Fibroblast of gingiva (primary cell): ENCODE results near the gene CATSPERZ.
A peak's percentile ranks its signal among the peaks of the same experiment; 100 is the strongest.
"Not testable (repeated sequence)": the region's sequence is repeated elsewhere in the genome, so short reads cannot be mapped to it uniquely, and the experiment has no call there.

Experiments
- DNase-seq: peaks from one replicate; pipeline ENCODE4 v3.0.0-alpha.2; 2011; ENCODE audit warnings: low read depth

Gene CATSPERZ

DNA sequence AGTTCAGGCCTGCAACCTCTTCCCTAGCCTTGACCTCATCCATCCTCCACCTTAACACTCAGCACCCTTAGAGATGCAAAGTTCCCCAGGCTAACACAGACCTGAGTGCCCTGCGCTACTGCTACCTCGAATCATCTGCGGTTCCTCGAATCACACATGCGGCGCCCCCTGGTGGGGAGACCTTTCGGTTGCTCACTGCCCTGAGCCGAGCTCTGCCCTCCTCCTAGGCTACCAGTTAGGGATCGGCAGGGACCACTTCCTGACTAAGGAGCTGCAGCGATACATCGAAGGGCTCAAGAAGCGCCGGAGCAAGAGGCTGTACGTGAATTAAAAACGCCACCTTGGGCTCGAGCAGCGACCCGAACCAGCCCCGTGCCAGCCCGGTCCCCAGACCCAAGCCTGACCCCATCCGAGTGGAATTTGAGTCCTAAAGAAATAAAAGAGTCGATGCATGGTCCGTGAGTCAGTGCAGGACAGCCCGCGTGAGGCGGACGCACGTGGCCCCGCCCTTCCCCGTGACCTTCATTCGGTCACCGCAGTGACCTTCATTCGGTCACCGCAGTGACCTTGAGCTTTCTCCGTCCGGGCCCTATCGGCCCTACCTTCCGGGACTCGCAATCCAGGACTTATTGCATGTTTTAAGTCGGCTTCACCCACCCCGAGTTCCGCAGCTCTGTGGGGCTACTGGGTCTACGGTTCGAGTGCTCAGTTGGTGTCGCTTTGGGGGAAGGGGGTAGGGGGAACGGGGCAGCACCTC lies 4.3 kb downstream of the CATSPERZ start:
- peak; percentile 82 for DNase-seq

DNA sequence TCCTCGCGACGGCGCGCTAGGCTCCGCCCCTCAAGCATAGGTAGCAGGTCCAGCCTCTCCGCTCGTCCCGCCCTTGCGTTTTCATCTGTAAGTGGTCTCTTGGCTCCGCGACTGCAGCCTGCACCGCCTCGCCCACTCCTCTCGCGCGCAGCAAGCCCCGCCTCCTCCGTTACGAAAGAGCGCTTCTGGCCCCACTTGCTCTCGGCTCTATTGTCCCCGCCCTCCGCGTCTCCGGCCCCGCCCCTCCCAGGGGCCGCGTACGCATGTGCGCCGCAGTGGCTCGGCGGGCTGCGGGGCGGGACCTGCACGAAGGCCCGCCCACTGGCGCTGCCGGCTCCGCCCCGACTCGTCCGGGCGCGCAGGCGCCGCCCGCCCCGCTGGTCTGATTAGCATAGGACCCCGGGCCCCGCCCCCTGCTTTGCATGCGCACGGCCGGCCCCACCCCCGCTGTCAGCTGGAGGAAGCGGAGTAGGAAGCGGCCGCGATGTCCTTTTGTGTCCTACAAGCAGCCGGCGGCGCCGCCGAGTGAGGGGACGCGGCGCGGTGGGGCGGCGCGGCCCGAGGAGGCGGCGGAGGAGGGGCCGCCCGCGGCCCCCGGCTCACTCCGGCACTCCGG lies 5.0 kb downstream of the CATSPERZ start, which contains the start of gene ESRRA:
Gene ESRRA (plus strand): TSS at position 450 of the 616 bp plus-strand sequence. CDS start 1,656 bp downstream, outside the sequence.
- DNase-seq: peak; percentile 96

DNA sequence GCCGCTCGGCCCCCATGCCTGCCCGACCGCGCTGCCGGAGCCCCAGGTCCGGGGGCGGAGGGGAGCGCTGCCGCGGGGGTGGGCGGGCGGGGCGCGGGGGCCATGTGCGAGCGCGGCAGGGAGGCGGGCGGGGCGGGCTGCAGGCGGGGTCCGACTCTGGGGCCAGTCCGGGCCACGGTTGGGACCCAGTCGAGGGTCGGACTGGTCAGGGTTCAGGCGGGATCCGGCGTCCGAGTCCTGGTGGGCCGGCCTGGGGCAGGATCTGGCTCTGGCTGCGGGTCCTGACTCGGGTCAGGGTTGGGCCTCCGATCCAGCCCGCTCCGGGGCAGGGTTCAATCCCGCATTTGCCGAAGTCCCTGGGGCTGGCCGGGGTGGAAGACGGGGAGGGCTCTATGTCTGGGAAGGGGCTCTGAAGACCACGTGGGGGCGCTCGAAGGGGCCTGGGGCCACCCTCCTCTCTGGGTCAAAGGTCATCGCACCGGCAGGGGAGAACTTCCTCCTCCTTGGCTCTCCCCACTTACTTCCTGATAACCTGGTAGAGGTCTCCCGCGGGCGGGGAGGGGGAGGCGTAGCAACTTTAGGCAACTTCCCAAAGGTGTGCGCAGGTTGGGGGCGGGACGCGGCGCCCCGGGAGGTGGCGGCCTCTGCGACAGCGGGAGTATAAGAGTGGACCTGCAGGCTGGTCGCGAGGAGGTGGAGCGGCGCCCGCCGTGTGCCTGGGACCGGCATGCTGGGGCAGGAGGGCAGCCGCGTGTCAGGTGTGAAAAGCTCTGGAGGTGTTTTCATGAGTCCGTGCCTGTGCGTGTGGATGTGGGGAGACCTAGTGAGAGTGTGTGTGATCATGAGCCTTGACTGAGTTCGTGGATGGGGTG lies 5.8 kb downstream of the CATSPERZ start:
- DNase-seq: no peak

DNA sequence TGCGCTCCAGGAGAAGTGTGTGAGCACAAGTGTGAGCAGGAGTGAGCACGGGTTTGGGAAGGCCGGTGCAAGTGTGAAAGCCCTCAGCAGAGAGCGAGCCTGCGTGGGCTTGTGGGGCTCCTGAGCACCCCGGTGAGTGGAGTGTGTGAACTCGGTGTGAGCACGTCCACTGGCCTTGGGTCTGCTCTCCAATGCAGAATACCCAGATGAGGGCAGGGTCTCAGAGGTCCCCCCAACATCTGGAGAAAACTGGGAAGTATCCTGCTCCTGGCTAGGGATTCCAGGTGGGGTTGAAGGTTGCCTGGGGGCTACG lies 6.4 kb downstream of the CATSPERZ start:
- no peak for DNase-seq

DNA sequence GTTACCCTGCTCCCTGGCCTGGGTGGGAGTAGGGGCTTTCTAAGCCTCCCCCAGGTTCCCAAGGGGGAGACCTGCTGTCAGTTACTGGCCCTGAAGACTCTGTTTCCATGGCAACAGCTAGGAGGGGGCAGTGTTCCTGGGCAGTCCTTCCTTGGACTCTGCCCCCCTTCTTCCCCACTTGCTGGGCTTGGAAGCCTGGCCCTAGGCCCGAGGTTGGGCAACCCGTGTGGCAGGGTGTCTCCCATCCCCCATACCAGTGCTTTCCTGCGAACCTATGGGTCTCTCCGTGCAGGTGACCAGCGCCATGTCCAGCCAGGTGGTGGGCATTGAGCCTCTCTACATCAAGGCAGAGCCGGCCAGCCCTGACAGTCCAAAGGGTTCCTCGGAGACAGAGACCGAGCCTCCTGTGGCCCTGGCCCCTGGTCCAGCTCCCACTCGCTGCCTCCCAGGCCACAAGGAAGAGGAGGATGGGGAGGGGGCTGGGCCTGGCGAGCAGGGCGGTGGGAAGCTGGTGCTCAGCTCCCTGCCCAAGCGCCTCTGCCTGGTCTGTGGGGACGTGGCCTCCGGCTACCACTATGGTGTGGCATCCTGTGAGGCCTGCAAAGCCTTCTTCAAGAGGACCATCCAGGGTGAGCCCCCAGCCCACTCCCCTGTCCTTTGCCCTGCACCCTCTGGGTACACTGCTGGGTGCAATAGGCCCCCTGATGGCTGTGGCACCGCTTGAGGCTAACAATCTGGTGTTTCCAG lies 6.9 kb downstream of the CATSPERZ start:
- peak; percentile 59 for DNase-seq

DNA sequence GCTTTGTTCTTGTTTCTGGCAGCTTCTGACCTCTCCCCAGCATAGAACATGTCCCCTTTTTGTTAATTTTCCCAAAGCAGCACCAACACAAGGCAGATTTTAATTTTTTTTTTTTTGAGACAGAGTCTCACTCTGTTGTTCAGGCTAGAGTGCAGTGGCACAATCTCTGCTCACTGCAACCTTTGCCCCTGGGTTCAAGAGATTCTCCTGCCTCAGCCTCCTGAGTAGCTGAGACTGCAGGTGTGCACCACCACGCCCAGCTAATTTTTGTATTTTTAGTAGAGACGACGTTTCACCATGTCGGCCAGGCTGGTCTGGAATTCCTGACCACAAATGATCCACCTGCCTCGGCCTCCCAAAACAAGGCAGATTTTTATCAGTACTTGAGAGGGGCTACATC lies 7.6 kb downstream of the CATSPERZ start:
- not testable (repeated sequence) for DNase-seq

DNA sequence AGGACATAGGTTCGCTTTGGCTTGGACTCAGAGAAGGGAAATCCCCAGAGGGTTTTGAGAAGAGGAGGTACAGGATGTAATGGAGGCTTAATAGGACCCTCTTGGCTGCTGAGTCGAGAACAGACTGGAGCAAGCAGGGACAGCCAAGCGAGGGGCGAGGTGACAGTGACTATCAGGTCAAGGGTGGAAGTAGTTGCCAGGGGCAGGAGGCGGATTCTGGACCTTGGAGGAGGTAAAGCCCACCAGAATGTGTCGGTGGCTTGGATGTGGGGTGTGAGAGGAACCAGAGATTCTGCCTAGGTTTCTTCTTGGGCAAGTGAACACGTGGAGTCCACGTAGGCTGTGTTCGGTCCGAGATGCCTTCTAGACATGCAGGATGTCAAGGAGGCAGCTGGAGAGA lies 12.8 kb downstream of the CATSPERZ start:
- no peak for DNase-seq

DNA sequence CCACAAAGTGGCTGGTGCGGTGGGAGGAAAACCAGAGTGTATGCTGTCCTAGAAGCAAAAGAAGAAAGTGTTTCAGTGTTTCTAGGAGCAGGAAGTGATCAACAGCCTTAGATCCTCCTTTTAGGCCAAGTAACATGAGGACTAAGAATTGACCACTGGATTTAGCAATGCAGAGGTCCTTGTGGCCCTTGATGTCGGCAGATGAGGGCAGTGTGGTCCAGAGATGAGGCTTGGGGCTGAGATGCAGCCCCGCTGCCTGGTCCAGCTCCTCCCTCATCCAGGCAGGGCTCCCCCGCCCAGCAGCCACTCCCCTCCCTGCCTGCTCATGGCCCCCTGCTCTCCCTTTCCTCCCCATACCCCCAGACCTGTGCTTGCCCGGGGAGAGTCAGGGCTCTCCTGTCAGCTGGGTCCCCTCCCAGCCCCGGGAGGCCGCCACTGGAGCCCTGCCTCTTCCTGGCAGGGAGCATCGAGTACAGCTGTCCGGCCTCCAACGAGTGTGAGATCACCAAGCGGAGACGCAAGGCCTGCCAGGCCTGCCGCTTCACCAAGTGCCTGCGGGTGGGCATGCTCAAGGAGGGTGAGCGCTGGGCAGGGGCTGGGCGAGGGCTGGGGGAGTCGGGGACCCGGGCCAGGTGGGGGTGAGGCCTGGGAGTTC lies 13.5 kb downstream of the CATSPERZ start:
- DNase-seq: peak; percentile 50

DNA sequence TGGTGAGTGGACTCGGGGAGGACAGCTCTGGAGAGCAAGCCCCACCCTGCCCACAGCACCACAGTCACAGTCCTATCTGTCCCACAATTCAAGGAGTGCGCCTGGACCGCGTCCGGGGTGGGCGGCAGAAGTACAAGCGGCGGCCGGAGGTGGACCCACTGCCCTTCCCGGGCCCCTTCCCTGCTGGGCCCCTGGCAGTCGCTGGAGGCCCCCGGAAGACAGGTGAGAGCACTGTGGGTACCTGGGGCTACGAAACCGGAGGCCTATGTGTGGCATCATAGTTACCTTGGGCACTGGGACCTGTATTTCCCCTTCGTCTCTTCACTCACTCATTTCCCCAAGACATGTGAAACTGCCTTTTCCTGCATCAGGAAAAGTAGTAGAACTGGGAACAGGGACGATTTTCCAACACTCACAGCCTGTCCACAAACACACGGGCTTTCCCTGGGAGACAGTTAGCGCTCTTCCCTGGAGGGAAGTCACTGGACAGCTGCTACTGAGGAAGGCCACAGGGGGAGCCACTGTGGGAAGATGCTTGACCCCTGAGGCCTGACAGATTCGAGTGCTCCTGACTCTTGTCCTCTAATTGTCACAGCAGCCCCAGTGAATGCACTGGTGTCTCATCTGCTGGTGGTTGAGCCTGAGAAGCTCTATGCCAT lies 14.1 kb downstream of the CATSPERZ start:
- DNase-seq: no peak

DNA sequence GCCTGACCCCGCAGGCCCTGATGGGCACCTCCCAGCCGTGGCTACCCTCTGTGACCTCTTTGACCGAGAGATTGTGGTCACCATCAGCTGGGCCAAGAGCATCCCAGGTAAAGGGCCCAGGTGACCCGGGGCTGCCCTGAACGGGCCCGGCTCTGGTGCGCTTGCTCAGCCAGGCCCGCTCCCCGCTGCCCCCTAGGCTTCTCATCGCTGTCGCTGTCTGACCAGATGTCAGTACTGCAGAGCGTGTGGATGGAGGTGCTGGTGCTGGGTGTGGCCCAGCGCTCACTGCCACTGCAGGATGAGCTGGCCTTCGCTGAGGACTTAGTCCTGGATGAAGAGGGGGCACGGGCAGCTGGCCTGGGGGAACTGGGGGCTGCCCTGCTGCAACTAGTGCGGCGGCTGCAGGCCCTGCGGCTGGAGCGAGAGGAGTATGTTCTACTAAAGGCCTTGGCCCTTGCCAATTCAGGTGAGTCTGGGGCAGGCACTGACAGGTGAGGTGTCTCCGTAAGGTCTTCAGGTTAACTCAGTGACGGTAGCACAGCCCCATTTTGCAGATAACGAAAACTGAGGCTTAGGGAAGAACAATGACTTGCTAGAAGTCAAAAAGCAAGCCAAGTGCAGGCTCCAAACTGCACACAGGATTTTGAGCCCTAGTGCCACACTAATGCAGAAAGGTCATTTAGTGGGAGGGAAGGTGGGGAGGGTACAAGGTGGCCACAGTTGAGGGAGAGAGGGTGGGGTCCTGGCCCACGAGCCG lies 14.8 kb downstream of the CATSPERZ start:
- DNase-seq: no peak

DNA sequence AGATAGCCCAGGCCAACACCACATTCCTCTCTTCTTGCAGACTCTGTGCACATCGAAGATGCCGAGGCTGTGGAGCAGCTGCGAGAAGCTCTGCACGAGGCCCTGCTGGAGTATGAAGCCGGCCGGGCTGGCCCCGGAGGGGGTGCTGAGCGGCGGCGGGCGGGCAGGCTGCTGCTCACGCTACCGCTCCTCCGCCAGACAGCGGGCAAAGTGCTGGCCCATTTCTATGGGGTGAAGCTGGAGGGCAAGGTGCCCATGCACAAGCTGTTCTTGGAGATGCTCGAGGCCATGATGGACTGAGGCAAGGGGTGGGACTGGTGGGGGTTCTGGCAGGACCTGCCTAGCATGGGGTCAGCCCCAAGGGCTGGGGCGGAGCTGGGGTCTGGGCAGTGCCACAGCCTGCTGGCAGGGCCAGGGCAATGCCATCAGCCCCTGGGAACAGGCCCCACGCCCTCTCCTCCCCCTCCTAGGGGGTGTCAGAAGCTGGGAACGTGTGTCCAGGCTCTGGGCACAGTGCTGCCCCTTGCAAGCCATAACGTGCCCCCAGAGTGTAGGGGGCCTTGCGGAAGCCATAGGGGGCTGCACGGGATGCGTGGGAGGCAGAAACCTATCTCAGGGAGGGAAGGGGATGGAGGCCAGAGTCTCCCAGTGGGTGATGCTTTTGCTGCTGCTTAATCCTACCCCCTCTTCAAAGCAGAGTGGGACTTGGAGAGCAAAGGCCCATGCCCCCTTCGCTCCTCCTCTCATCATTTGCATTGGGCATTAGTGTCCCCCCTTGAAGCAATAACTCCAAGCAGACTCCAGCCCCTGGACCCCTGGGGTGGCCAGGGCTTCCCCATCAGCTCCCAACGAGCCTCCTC lies 15.7 kb downstream of the CATSPERZ start:
- DNase-seq: not testable (repeated sequence)

DNA sequence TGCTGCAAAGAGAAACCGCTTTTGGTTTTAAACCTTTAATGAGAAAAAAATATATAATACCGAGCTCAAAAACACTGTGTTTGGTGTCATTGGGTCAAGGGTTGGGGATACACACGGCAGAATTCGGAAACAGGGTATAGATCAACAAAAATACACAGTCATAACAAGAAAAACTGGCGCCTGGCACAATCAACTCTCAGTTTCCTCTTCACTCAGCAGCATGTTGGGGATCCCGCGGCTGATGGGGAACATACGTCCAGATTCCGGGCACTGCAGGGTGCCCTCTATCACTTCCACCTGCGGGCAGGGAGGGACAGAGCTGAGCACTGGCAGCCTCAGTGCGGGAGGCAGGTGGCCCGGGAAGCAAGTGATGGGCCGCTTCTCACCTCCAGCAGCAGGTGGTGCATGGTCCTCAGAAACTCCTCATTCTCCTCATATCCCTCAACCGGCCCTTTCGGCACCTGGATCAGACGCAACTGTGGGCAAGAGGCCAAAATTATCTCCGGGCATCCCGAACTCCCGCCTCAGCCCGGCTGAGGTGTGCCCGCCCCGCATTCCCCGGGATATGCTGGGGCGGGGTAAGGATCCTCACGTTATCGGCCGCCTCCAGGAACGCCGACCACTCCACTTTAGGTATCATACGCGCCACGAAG lies 16.6 kb downstream of the CATSPERZ start:
- DNase-seq: no peak

DNA sequence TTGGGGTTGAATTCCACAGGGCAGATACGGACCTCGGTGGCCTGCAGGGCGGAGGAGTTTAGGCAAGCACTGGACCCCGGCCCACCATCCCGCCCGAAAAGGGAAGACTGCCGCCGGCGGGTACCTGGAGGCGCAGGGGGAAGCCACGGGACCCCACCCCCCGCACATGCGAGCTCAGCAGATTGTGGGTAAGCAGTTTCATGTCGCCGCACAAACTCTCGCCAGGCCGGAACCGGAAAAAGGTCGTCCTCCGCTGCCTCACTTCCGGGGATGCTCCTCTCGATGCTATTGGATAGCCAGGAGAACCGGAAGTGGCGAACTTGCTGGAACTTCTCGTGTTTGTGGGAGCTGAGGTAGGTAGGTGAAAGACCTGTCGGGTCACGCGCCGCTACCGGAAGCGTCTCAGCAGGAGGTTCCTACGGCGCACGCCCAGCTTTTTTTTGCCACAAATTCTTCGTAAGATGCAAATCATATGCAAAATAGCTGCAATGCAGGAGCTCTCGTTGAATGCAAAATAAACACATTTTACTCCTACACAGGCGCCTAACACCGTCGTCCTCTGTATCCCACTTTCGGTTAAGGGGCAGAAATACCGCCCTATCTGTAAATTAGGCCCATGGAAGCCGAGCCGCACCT lies 17.3 kb downstream of the CATSPERZ start, which contains the start of gene TRMT112:
Gene TRMT112 (minus strand): TSS at position 235 of the 636 bp plus-strand sequence. CDS start 33 bp downstream, at position 202.
- DNase-seq: peak; percentile 96

DNA sequence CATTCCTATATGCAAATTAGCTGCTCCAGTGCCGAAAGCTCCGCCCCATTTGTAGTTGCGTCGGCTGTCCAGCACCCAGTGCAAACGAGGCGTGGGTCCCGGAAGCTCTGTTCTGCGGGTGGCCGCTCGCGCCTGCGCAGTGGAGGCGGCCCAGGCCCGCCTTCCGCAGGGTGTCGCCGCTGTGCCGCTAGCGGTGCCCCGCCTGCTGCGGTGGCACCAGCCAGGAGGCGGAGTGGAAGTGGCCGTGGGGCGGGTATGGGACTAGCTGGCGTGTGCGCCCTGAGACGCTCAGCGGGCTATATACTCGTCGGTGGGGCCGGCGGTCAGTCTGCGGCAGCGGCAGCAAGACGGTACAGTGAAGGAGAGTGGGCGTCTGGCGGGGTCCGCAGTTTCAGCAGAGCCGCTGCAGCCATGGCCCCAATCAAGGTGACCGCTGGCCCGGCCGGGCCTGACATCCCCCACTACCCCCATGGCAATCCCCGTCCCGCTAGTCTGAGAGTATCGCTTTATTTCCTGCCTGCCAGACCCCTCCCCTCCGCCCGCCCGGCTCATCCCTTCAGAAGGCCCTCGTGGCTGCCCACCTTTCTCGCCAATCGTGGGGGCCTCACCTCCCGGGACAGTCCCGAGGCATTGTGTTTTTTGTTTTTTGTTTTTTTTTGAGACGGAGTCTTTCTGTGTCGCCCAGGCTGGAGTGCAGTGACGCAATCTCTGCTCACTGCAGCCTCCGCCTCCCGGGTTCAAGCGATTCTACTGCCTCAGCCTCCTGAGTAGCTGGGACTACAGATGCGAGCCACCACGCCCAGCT lies 18.0 kb downstream of the CATSPERZ start, which contains the start of gene PRDX5:
Gene PRDX5 (plus strand): TSS at position 161 of the 805 bp plus-strand sequence. CDS start 95 bp downstream, at position 256.
- DNase-seq: peak; percentile 97

DNA sequence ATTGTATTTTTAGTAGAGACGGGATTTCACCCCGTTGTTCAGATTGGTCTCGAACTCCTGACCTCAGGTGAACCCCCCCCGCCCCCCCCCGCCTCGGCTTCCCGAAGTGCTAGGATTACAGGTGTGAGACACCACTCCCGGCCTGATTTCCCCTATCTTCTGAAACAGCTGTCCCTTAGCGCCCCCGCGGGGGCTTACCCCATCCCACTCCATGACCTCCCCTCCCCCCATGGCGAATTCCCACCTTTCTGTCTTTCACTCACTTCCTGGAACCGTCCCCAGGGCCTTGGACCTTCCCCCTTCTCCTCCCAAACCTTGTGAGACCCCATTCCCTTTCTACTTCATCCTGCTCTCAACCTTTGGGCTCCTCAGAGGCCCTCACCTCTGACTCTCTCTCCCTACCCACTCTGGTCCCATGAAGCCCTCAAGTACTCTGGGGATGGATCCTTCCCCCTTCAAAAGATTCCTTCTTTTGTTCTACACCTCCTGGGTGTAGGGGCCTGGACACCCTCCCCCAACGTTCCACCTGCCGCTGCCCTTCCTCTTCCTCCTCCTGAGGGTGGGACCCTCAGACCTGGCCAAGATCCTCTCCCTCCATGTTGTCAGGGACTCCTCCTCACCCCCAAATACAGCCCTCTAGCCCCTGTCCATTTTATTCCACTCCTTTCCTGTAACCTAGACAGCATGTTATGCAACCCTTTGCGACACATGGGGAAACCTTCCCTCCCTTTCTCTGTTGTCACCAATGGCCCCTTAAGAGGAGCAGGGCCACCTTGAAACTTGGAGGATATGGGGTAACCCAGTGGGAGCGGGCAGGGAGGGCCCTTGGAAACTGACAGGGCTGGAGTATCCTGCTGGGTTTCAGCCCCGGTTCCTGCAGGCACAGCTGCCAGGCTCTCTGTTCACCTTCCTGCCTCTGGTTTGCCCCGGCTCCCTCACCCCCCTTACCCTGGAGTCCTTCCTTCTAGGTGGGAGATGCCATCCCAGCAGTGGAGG lies 18.9 kb downstream of the CATSPERZ start:
- DNase-seq: no peak

DNA sequence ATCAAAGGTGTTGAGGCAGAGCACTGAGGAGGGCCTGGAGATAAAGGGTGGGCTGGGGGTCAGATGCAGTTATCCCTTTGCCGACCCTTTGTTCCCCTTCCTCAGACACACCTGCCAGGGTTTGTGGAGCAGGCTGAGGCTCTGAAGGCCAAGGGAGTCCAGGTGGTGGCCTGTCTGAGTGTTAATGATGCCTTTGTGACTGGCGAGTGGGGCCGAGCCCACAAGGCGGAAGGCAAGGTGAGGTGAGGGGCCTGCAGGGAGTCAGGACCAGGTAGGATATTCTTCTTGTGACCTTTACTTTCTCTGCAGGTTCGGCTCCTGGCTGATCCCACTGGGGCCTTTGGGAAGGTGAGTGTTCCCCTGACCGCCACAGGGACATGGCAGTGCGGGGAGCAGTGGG lies 20.4 kb downstream of the CATSPERZ start:
- DNase-seq: no peak
